GM19438 (cell line): ENCODE data around the gene OTULINL.

Experiments
- ATAC-seq: cut with Tn5 transposase; IDR thresholded peaks from one replicate; pipeline ENCODE4 v1.9.1; 2021; ENCODE audit warnings: low read depth; ENCODE audit not compliant: unreplicated experiment

OTULINL gene

DNA sequence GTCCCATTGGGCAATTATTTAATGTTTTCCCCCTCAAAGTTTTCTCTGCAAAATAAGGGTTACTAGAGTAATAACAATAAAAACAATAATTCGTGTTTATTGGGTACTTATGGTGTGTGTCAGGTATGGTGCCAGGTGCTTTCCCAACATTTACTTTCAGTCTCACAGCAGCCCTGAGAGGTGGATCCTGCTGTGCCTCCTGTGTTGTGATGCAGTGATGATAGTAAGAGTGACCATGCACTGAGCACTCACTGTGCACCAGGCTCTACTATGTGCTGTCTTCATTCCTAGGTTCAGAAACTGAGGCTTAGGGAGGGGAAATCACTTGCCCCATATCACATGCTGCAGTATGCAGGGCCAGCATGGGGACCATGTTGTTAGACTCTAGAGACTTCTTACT, 15.5 kb downstream of the OTULINL start:
- no peak for ATAC-seq

DNA sequence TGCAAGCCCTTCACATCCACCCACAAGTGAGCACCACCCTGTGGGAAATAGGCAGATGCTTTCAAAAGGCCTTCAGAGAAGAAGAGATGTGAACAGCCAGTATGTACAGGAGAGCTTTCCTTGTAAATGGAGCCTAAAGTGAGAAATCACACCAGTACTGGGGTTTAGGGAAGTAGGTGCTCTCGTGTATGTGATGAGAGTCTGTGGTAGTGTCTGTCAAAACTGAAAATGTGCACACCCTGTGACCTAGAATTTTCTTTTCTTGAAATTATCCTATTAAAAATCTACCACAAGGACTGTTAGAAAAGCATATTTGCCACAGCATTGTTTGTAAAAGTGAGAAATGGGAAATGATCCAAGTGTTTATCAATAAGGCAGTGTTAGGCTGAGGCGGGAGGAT, 16.6 kb downstream of the OTULINL start:
- no peak for ATAC-seq

DNA sequence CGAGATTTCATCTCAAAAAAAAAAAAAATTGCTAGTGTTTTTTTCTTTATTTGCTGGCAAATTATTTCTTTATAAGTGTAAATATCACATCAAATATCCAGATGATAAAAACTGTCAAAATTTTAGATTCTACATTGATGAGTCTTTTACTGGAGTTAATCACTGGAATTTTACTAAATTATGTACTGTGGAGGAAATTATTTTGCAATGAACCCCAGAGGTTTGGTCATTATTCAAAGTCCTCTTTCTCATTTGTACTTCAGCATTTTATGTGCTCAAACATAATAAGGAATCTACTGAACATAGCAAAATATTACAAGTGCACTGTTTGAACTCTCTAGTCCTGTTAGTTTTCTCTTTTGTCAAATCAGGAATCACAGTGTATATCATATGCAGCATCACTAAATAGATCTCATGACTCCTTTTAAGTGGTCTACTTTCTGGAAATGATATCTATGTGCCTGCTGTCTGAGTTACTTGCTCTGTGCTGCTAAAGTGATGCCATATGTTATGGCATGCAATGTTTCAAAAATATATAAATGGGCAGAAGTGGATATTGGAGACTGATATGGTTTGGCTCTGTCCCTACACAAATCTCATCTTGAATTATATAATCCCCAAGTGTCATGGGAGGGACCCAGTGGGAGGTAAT, 18.0 kb downstream of the OTULINL start:
- ATAC-seq = no peak

DNA sequence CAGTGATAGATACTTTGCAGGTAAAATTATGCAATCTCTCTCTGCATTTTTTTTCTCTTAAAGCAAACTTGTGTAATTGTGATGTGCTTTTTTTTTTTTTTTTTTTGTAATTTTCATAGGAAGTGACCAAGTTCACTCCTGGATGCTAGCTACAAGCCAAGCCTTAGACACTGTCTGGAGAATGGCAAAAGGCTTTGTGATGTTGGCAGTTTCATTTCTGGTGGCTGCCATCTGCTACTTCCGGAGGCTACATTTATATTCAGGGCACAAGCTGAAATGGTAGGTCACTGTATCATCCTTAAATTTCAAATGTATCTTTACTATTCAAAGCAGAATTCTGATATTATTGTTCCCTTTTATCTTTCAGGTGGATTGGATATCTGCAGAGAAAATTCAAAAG, 19.3 kb downstream of the OTULINL start:
- no peak for ATAC-seq

DNA sequence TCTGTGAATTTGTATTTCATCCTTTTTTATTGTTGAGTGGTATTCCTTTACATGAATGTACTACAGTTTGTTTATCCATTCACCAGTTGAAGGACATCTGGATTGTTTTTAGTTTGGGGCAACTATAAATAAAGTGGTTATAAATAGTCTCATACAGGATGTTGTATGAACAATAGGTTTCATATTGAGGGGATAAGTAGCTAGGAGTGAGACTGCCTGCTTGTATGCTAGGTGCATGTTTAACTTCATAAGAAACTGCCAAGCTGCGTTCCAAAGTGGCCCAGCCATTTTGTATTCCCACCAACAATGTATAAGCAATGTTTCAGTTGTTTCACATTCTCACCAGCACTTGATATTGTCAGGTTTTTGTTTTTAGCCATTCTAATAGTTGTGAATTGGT, 21.5 kb downstream of the OTULINL start:
- ATAC-seq = no peak

DNA sequence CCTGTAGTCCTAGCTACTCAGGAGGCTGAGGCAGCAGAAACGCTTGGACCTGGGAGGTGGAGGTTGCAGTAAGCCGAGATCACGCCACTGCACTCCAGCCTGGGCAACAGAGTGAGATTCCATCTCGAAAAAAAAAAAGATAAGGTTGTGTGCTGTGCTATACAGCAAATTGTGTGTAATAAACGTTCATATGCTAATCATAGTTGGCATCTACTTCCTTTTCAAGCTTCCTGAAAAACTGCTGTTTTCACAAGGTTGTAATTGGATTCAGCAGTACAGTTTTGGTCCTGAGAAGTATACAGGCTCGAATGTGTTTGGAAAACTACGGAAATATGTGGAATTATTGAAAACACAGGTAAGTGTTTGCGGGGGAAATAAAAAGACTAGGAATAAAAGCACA, 25.5 kb downstream of the OTULINL start:
- ATAC-seq = no peak

DNA sequence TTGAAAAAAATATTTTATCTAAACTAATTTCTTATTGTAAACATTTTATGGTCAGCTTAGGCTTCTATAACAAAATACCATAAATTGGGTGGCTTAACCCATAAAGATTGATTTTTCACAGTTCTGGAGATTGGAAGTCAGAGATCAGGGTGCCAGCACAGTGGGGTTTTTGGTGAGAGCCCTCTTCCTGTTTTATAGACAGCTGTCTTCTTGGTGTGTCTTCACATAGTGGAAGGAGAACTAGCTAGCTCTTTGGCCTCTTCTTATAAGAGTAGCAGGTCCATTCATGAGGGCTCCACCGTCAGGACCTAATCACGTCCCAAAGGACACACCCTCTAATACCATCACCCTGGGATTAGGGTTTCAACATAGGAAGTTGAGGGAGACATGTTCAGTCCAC, 26.6 kb downstream of the OTULINL start:
- no peak for ATAC-seq

DNA sequence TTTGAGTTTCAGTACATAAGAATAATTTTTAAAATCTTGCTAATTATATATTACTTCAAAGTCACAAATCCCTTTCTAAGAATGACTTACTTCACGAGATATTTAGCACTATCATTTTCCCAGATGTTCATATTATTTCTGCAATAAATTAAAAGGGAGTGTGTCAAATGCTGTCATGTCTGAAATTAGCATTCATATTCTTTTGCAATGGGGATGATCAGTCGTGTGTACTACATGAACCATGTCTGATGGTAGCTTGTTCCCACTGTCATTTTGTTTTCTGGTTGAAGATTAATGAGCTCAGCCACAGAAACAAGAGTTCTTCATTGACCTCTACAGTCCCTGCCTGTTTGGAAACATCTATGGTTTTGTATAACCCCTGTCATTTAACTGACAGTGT, 30.1 kb downstream of the OTULINL start:
- ATAC-seq = no peak

DNA sequence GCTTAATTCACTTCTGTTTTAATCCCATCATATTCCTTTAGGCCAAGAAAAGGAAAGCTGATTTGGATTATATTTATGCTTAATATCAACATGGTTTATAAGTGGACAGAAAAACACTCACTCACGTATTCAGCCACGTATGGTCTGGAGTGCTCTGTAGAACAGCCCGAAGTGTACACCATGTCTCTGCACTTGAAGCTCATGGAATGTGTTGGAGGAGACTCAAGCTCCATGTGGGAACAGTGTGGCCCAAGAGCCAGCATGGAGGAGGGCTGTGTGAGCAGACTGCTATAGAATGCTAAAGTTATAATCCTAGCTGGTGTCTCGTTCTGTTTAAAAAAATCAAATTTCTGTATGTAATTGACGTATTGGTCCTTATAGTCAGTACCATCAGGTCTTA, 32.9 kb downstream of the OTULINL start:
- no peak for ATAC-seq

DNA sequence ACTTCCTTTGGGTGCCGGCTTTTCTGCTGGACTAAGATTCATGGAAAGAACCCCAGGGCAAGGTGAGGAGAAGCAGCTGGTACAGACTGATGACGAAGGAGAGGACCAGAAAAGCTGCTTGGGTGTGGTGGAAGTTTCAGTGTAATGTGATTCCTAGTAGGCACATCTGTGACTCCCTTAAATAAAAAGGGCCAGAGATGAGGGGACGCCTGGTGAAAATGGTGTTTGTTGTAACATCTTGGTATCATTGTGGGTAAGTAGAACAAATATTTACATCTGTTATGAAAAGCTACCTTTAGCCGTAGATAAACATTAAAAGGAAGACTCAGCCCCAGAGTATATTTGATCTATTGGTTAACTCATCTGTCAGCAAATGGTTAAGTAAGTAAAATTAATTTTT, 33.8 kb downstream of the OTULINL start:
- no peak for ATAC-seq

DNA sequence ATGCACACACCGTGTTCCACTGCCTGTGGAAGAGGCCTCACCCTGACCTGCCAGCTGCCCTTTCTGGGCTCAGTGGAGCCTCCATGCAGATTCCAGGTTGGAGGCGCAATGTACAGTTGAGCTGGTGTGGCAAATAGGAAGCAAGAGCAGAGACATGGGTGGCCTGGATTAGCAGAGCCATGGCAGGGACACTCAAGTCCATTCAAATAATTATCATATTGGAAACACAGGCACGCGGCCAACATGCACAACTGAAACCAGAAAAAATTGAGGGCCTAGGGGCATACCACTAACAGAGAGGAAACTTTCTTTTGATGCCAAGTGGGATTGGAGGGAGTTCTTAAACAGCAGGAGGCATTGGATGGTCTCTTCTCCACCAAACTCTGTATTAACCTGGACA, 35.8 kb downstream of the OTULINL start:
- no peak for ATAC-seq

DNA sequence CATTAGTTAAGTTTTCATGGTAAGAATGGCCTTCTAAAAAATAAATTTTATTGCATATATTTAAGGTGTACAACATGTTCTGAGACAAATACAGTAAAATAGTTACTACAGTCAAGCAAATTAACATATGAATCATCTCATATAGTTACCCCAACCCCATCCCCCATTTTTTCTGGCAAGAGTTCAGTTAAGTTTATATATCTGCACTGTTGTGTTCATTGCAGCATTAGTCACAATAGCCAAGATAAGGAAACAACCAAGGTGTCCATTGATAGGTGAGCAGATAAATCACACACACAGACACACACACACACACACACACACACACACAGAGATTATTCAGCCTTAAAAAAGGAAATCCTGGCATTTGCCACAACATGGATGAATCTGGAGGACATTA, 45.7 kb downstream of the OTULINL start:
- no peak for ATAC-seq

DNA sequence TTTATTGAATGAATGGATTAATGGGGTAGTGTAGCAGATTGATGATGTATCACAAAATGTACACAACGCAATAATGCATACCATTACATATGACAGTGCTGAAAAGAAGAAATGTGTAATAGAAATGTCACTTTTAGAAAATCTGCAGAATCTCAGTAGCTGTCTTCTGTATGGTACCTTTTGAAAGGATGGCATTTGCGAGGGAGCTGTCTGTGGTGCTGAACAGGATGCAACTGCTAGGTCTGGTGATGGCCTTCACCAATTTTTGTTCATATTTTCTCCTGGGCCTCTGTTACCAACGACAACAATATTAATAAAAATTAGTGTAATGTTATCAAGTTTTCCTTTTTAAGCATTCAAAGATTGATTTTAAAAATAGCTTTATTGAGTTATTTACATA, 46.8 kb downstream of the OTULINL start:
- ATAC-seq = no peak

DNA sequence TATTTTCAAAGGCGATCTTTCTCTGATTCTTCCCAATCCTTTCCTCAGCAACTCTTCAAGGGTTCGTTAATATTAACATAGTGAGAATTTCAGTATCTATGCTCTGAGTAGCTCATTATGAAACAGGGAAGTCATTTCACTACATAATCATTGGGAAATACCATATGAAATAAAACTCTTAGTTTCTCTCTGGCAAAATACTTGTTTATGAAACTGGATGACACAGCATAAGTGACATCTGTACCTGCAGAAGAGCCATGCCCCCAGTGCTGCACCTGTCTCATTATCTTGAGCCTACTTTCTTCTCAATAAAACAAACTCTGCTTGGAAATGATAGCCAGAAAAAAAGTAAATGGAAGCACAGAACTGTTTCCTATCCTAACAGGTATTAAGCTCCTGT, 49.1 kb downstream of the OTULINL start:
- no peak for ATAC-seq

DNA sequence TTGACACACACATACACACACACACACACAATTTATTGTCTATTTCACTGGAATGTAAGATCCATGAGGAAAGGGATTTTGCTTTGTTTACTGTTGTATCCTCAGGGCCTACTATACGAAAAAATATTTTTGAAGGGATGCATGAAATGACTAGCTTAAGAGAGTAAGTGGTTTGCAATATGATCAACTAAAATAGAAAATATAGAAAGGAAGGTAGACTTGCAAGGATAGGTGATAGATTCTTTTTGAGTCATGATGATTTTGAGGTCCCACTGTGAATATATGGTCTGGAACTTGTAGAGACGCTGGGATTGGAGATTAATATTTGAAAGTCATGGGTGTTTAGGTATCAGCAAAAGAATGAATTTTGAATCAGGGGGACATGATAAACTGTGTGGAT, 54.1 kb downstream of the OTULINL start:
- no peak for ATAC-seq

DNA sequence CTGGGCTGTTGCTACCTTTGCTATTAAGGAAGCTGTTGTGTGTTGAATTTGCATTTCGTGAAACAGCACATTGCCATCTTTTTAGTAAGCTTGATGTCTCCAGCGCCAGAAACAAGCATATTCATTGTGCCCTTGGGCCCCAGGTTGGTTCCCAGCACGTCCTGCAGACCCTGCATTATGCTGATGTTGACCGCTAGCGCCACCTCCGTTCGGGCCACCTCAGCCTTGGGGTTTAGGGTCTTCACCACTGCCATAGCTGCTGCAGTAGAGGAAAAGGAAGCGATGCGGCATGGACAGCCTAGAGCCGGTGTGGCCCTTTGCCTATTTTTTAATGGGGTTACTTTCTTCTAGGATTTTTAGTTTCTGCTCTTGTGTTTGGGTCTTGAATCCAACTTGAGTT, 59.2 kb downstream of the OTULINL start:
- no peak for ATAC-seq

DNA sequence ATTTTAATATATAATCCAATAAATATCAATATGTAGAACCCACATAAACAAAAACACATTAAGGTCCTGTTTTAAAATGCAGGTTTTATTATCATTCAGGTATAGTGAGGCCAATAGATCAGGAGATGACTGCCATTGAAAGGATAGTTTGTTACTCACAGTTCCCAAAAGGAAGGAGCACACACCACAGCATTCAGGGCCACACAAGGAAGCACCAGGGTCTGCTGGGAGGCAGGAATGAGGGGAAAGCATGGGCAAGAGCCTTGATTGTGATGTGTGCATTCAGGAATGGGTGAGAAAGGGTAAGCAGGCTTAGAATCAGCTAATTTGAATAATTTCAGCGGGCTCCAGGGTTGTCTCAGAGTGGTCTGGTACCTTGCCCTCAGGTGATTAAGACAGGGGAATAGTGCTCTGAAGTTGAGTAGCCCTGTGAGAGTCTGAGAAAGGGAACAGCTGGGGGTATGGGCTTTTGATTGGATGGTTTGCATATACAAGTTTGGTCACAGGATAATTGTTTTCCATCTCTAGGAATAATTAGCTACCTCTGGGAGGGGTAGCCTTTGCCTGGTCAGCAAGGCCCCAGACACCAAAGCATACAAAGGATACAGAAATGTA, 63.1 kb downstream of the OTULINL start:
- no peak for ATAC-seq

DNA sequence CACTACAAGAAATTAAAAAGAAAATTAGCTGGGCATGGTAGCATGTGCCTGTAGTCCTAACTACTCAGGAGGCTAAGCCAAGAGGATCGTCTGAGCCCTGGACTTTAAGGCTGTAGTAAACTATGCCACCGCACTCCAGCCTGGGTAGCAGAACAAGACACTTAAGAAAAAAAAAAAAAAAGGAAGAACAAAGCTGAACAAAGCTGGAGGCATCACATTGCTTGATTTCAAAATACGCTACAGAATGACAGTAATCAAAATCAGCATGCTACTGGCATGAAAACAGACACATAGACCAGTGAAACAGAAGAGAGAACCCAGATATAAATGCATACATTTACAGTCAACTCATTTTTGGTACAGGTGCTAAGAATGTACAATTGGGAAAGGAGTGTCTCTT, 68.5 kb downstream of the OTULINL start:
- no peak for ATAC-seq

DNA sequence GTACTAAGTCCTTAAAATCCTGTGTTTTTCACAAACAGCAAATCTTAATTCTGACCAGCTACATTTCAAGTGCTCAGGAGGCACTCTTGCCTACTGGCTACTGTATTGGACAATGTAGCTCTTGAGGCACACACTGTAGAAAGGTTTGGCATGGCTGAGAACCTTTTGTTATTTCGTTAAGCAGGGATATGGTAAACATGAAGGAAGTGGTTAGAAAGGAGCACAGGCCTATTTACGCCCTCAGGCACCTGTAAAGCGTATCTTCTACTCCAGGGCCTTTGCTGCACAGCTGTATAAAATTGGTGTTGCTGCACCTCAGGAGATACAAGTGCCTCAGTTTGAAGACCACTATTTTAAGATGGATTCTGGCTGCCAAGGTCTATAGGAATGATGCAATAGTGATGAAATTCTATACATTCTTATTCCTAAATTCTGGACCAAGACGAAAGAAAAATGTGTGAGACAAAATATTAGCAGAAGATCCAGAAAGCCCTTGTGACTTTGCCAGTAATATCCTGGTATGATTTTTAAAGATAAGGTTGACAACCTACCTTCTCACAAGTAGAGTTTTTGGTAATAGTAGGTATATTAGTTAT, 73.7 kb downstream of the OTULINL start:
- no peak for ATAC-seq

DNA sequence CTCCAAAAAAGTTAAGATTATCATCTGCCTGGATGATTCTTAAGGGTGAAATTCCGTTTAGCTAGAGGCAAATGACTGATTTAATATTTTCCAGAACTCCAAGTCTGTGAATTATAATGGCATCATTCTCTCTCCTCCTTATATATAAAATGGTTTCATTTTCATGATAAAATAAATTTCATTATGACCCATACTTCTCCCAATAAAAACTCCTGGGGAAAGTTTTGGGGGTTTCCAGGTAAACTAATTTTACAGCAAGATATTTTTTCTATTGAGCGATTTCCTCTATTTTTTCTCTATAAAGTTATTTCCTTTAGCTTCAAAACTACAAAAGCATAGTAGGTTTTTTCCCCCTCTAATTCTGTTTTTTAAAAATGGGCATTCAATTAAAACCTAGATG, 75.3 kb downstream of the OTULINL start:
- no peak for ATAC-seq

DNA sequence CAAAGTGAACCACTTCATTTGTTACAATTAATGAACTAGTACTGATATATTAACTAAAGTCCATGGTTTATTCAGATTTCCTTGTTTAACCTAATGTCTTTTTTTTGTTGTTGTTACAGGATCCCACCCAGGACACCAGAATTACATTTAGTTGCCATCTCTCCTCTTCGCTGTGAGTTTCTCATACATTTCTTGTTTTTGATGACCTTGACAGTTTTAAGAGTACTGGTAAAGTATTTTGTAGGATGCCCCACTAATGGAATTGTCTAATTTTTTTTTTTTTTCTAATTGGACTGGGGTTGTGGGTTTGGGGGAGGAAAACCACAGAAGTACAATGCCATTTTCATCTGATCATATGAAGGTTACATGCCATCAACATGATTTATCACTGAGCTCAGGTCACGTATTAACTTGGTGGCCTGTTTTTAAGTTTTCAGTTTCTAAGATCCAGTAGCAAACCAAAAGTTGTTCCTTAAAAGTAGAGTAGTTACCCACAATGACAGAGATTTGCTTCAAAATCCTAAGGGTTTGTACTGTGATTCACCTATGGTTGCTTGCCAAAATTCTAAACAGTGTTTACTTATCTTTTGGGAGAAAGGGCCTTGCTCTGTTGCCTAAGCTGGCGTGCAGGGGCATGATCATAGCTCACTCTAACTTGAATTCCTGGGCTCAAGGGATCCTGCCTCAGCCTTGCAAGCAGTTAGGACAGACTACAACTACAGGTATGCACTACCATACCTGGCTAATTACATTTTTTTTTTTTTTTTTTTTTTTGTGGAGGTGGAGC, 78.4 kb downstream of the OTULINL start:
- ATAC-seq = no peak

DNA sequence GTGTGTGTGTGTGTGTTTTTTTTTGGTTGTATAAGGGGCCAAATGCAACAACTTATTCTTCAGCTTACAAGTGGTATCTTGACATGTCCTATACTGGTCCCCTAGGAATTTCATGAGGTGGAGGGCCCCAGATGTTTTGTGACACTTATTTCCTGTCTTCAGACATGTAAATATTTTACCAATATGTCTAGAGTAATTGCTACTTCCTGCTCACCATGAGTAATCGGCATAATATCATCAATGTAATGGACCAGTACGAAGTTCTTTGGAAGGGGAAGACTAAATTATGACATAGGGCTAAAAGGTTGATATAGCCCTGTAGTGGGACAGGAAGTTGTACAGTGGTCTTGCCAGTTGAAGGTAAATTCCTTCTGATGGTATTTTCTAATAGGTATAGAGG, 79.2 kb downstream of the OTULINL start:
- ATAC-seq = no peak
